HCT116 (cell line): ENCODE data around the gene CCM2L. TPM values are rescaled to one million over a fixed set of nuclear protein-coding genes. Genes with fewer than 3 reads are reported as not detected.

ENCODE experiments used
- ATAC-seq: fragments of 200-7000 bp; cut with Tn5 transposase; 2 replicates; pipeline ENCODE4 v1.9.1; 2020; ENCODE audit warnings: mild to moderate bottlenecking, moderate library complexity
- BruUV-seq: library from RNA; stranded (reverse); fragments of 400-500 nt; replicated peaks from 2 replicates; lab custom pipeline; 2021; lab: Mats Ljungman, UMichigan
- CTCF ChIA-PET: fragments of 300-600 bp; sonication (Branson Sonifier 250); formaldehyde crosslinking; loops from one replicate; lab custom pipeline; 2021; ENCODE audit warnings: antibody characterized with exemption; lab: Charles Lee
- POLR2A ChIA-PET: fragments of 300-600, 350-600 bp; sonication (Branson Sonifier 250); formaldehyde crosslinking; loops from one replicate; lab custom pipeline; 2021; ENCODE audit warnings: antibody characterized with exemption; lab: Charles Lee
- RAD21 ChIA-PET, 2 experiments: fragments of 300-600 bp; sonication (Branson Sonifier 250); formaldehyde crosslinking; loops; one replicate each; lab custom pipeline; 2023; ENCODE audit warnings: low total read pairs in 2 of 2; ENCODE audit not compliant: uncharacterized antibody in 2 of 2, unreplicated experiment in 2 of 2, low non-redundant PET in 1 of 2; lab: Charles Lee
- DNase-seq: peaks from one replicate; pipeline ENCODE4 v3.0.0-alpha.2; 2010; ENCODE audit warnings: low read depth, low spot score
- H2AFZ ChIP-seq: fragments of 200-600 bp; shearing (Covaris generic), sonication (generic); 2 replicates; pipeline ENCODE4 v1.6.1; 2017; ENCODE audit warnings: low read depth, mixed run types, mixed read lengths, antibody characterized with exemption, low read length; ENCODE audit not compliant: poor library complexity, severe bottlenecking
- H3K27ac ChIP-seq: 2 replicates; pipeline ENCODE4 v1.5.1; 2012; ENCODE audit warnings: low read depth, low read length
- H3K27me3 ChIP-seq: fragments of 200-600 bp; sonication (generic); 2 replicates; pipeline ENCODE4 v1.6.1; 2016; ENCODE audit warnings: mixed run types, low read length, mixed read lengths; ENCODE audit not compliant: insufficient read depth
- H3K36me3 ChIP-seq, 2 experiments: fragments of 200-500 bp in 1 of 2; fragments of 200-600 bp in 1 of 2; sonication (Bioruptor generic) in 1 of 2; sonication (generic) in 1 of 2; 2 replicates each; pipeline versions ENCODE4 v1.5.1 to v1.6.1; 2014 to 2016; ENCODE audit warnings: low read length in 2 of 2, inconsistent platforms in 1 of 2, mixed read lengths in 1 of 2, mixed run types in 1 of 2; ENCODE audit not compliant: insufficient read depth in 2 of 2, control insufficient read depth in 1 of 2
- H3K4me1 ChIP-seq, 2 experiments: fragments of 200-600 bp in 1 of 2; sonication (generic) in 1 of 2; 2 replicates each; pipeline versions ENCODE4 v1.5.1 to v1.6.1; 2012 to 2017; ENCODE audit warnings: low read length in 2 of 2, inconsistent platforms in 1 of 2, mild to moderate bottlenecking in 1 of 2, mixed read lengths in 1 of 2, mixed run types in 1 of 2, moderate library complexity in 1 of 2; ENCODE audit not compliant: insufficient read depth in 2 of 2, control insufficient read depth in 1 of 2
- H3K4me2 ChIP-seq: fragments of 200-600 bp; sonication (generic); 2 replicates; pipeline ENCODE4 v1.6.1; 2017; ENCODE audit warnings: mixed run types, low read length, mixed read lengths
- H3K4me3 ChIP-seq, 2 experiments: fragments of 200-600 bp in 1 of 2; sonication (generic) in 1 of 2; replicated peaks in 1 of 2; 2 replicates each; pipeline ENCODE4 v1.5.1; 2011 to 2016; ENCODE audit warnings: low read length in 2 of 2, control low read depth in 1 of 2, low read depth in 1 of 2, mild to moderate bottlenecking in 1 of 2, mixed read lengths in 1 of 2, mixed run types in 1 of 2
- H3K79me2 ChIP-seq: fragments of 200-600 bp; sonication (generic); 2 replicates; pipeline ENCODE4 v1.6.1; 2017; ENCODE audit warnings: mild to moderate bottlenecking, mixed run types, low read length, moderate library complexity, mixed read lengths; ENCODE audit not compliant: insufficient read depth
- H3K9ac ChIP-seq: fragments of 200-600 bp; sonication (generic); 2 replicates; pipeline ENCODE4 v1.6.1; 2016; ENCODE audit warnings: low read length, mixed read lengths
- H3K9me2 ChIP-seq: fragments of 200-600 bp; sonication (generic), shearing (Covaris generic); 2 replicates; pipeline ENCODE4 v1.6.1; 2017; ENCODE audit warnings: mixed run types, mild to moderate bottlenecking, moderate library complexity; ENCODE audit not compliant: insufficient read depth
- H3K9me3 ChIP-seq, 2 experiments: fragments of 200-500 bp in 1 of 2; fragments of 200-600 bp in 1 of 2; sonication (Bioruptor generic) in 1 of 2; sonication (generic) in 1 of 2; 2 replicates each; pipeline ENCODE4 v1.6.1; 2014 to 2017; ENCODE audit warnings: low read length in 2 of 2, mixed read lengths in 2 of 2, inconsistent platforms in 1 of 2, low read depth in 1 of 2, mild to moderate bottlenecking in 1 of 2, mixed run types in 1 of 2, moderate library complexity in 1 of 2; ENCODE audit not compliant: control insufficient read depth in 1 of 2, insufficient read depth in 1 of 2
- H4K20me1 ChIP-seq: fragments of 200-600 bp; sonication (generic), shearing (Covaris generic); 2 replicates; pipeline ENCODE4 v1.6.1; 2017; ENCODE audit warnings: mixed run types, mild to moderate bottlenecking, moderate library complexity; ENCODE audit not compliant: insufficient read depth
- CBX3 ChIP-seq: IDR thresholded peaks from 2 replicates; pipeline ENCODE4 v1.6.1; 2012; ENCODE audit warnings: low read depth
- CEBPB ChIP-seq: IDR thresholded peaks from 2 replicates; pipeline ENCODE4 v1.6.1; 2012; ENCODE audit warnings: low read depth
- YY1 ChIP-seq: IDR thresholded peaks from 2 replicates; pipeline ENCODE4 v1.6.1; 2011; ENCODE audit warnings: low read length, low read depth, moderate library complexity, mild to moderate bottlenecking; ENCODE audit not compliant: insufficient replicate concordance; ENCODE audit errors: extremely low read depth
- intact Hi-C: fragments of 100-400 bp; cut with micrococcal nuclease; formaldehyde crosslinking; loops from 2 replicates; pipeline ENCODE4 v1.10.0; 2022
- total RNA-seq: library from RNA; stranded (reverse); gene quantifications from one replicate; pipeline ENCODE4 v1.2.1, GENCODE V29; 2021; ENCODE audit not compliant: unreplicated experiment

CCM2L gene
- total RNA-seq, 1 experiment from 2014 or later, result 1.4 TPM

GRCh38 chr20:31966991-31967655, 43.1 kb upstream of the CCM2L start:
- Histone ChIP-seq H4K20me1 (no peaks in the 10 kb centered on the region), H3K9me2 (no peaks in the 10 kb centered on the region), H3K27ac (no peak overlapping the region), H2AFZ (no peak overlapping the region), H3K79me2 (no peaks in the 10 kb centered on the region), H3K9me3 (no peaks in the 10 kb centered on the region), H3K4me1 (no peaks in the 10 kb centered on the region), H3K27me3 (peaks cover 83% of the 10 kb centered on the region), H3K4me2 (no peak overlapping the region), H3K4me3 (no peak overlapping the region), H3K9ac (no peak overlapping the region), H3K36me3 (no peaks in the 10 kb centered on the region)
- BruUV-seq, result no TSS peak
- no peak for DNase-seq
- CTCF ChIA-PET, result no interaction called here
- POLR2A ChIA-PET, result no interaction called here
- ATAC-seq, result no peak
- RAD21 ChIA-PET, result no interaction called here
- TF ChIP-seq YY1, result no peak
- intact Hi-C loops, result no loop called here

- Histone ChIP-seq H3K9ac (no peak within 1 kb of the TSS), H2AFZ (no peak within 1 kb of the TSS), H3K4me2 (no peak within 1 kb of the TSS), H3K27ac (no peak within 1 kb of the TSS), H4K20me1 (no peaks in the 10 kb centered on the region), H3K4me3 (no peak within 1 kb of the TSS), H3K27me3 (peaks cover 83% of the 10 kb centered on the region), H3K9me3 (no peaks in the 10 kb centered on the region), H3K36me3 (no peaks in the 10 kb centered on the region), H3K4me1 (no peaks in the 10 kb centered on the region), H3K9me2 (no peaks in the 10 kb centered on the region), H3K79me2 (no peaks in the 10 kb centered on the region)
- TF ChIP-seq CEBPB (no peak), CBX3 (no peak)
- ChIA-PET RAD21 (no interaction called here), CTCF (no interaction called here), POLR2A (no interaction called here)
- no peak for ATAC-seq
- no TSS peak for BruUV-seq
- no peak for DNase-seq
- intact Hi-C loops, result no loop called here
These were observed 42.4 kb upstream of the CCM2L start, which contains the start of gene XKR7 for GRCh38 chr20:31967830-31968249. Gene XKR7 (plus strand): TSS chr20:31968151. CDS start chr20:31968176, 25 bp downstream.
